Cardiac muscle cell (in vitro differentiated cells and primary cell): ENCODE results near the gene MAP2K6. TPM values are rescaled to one million over a fixed set of nuclear protein-coding genes. Genes with fewer than 3 reads are reported as not detected.

Experiments used
- DNase-seq, 2 donors: peaks; one replicate each; pipeline versions ENCODE4 v3.0.0 to v3.0.0-alpha.2; 2010 to 2017; ENCODE audit warnings: low read depth in 1 of 2, low spot score in 1 of 2
- H3K27ac ChIP-seq: fragments of 200-600 bp; sonication (generic); 2 replicates; pipeline ENCODE4 v1.5.1; 2016
- H3K27me3 ChIP-seq: fragments of 200-600 bp; sonication (generic); 2 replicates; pipeline ENCODE4 v1.6.0; 2016; ENCODE audit warnings: control low read depth
- H3K36me3 ChIP-seq: fragments of 200-600 bp; sonication (generic); 2 replicates; pipeline ENCODE4 v1.5.1; 2016; ENCODE audit warnings: control low read depth
- H3K4me1 ChIP-seq: fragments of 200-600 bp; sonication (generic); 2 replicates; pipeline ENCODE4 v1.8.1; 2017; ENCODE audit warnings: low read depth, mild to moderate bottlenecking, mixed run types
- H3K4me3 ChIP-seq: fragments of 200-600 bp; sonication (generic); 2 replicates; pipeline ENCODE4 v1.5.1; 2016; ENCODE audit warnings: mild to moderate bottlenecking
- H3K9me3 ChIP-seq: fragments of 200-600 bp; sonication (generic); 2 replicates; pipeline ENCODE4 v1.5.1; 2017; ENCODE audit warnings: low read depth, mild to moderate bottlenecking, control low read depth
- CTCF ChIP-seq: IDR thresholded peaks from 2 replicates; pipeline ENCODE4 v1.5.1; 2012; ENCODE audit warnings: low read depth, mild to moderate bottlenecking, low read length
- polyA plus RNA-seq: library from polyadenylated mRNA; unstranded; fragments of >200 nt; fragmentation: Nextera tagmentation; extraction: Ambion mirVana; gene quantifications from 2 replicates; pipeline ENCODE4 v1.2.1, GENCODE V29; 2016
- total RNA-seq: library from RNA; depleted of rRNA; stranded (reverse); fragments of >200 nt; gene quantifications from 2 replicates; pipeline ENCODE4 v1.2.3, GENCODE V29; 2016

MAP2K6 gene
- total and polyA plus RNA-seq, 2 experiments from 2014 or later = 13.1 to 13.2 TPM

GRCh38 chr17:69427486-69428197, 13.1 kb downstream of the MAP2K6 start:
- peaks cover 48% of the 10 kb centered on the region for H3K4me1 ChIP-seq
- no peak for TF ChIP-seq CTCF
- no peak for DNase-seq
- no peaks in the 10 kb centered on the region for H3K36me3 ChIP-seq
- no peaks in the 10 kb centered on the region for H3K27me3 ChIP-seq
- no peak overlapping the region for H3K4me3 ChIP-seq
- H3K27ac ChIP-seq = no peak overlapping the region
- H3K9me3 ChIP-seq = no peaks in the 10 kb centered on the region

- Histone ChIP-seq H3K27ac (no peak overlapping the region), H3K27me3 (no peaks in the 10 kb centered on the region), H3K36me3 (no peaks in the 10 kb centered on the region), H3K9me3 (no peaks in the 10 kb centered on the region), H3K4me3 (no peak overlapping the region), H3K4me1 (peaks cover 48% of the 10 kb centered on the region)
- no peak for TF ChIP-seq CTCF
- DNase-seq = no peak
These were observed 13.9 kb downstream of the MAP2K6 start for GRCh38 chr17:69428252-69428980.

- H3K36me3 ChIP-seq = no peaks in the 10 kb centered on the region
- no peak overlapping the region for H3K4me3 ChIP-seq
- DNase-seq = peak; percentile 38 to 87
- H3K27ac ChIP-seq = peak overlapping the region; percentile 89
- no peak for TF ChIP-seq CTCF
- H3K4me1 ChIP-seq = peaks cover 55% of the 10 kb centered on the region
- no peaks in the 10 kb centered on the region for H3K27me3 ChIP-seq
- no peaks in the 10 kb centered on the region for H3K9me3 ChIP-seq
These were observed 16.0 kb downstream of the MAP2K6 start for GRCh38 chr17:69430488-69430887.

- H3K36me3 ChIP-seq = no peaks in the 10 kb centered on the region
- no peak overlapping the region for H3K27ac ChIP-seq
- TF ChIP-seq CTCF = no peak
- peaks cover 44% of the 10 kb centered on the region for H3K4me1 ChIP-seq
- no peaks in the 10 kb centered on the region for H3K9me3 ChIP-seq
- H3K27me3 ChIP-seq = no peaks in the 10 kb centered on the region
- DNase-seq = no peak
- H3K4me3 ChIP-seq = no peak overlapping the region
These were observed 17.3 kb downstream of the MAP2K6 start for GRCh38 chr17:69431835-69432234.

GRCh38 chr17:69433093-69433492, 18.6 kb downstream of the MAP2K6 start:
- peaks cover 33% of the 10 kb centered on the region for H3K4me1 ChIP-seq
- no peak overlapping the region for H3K27ac ChIP-seq
- H3K27me3 ChIP-seq = no peaks in the 10 kb centered on the region
- no peak for DNase-seq
- no peak overlapping the region for H3K4me3 ChIP-seq
- no peaks in the 10 kb centered on the region for H3K9me3 ChIP-seq
- H3K36me3 ChIP-seq = no peaks in the 10 kb centered on the region
- TF ChIP-seq CTCF = no peak
